ENCODE measurements around the gene DAB1.

DNA sequence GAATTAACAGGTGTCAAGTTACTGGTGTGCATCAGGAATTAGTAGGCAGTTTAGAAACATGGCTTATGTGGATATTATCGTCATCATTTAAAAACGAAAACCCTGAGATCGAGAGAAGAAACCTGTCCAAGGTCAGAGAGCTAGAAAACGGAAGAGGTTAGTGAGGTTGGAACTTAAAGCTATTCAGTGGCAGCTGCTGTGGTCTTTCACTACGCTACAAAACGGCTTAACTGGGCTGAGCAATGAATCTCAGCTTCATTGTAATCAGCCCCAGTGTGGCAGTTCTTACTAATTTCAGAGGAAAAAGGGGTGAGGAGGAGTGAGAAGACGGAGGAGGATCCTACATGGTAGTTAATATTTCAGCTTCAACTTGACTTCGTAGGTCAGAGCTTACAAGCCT, 77.9 kb downstream of the DAB1 start:
- TF ChIP-seq, protein P1, sequence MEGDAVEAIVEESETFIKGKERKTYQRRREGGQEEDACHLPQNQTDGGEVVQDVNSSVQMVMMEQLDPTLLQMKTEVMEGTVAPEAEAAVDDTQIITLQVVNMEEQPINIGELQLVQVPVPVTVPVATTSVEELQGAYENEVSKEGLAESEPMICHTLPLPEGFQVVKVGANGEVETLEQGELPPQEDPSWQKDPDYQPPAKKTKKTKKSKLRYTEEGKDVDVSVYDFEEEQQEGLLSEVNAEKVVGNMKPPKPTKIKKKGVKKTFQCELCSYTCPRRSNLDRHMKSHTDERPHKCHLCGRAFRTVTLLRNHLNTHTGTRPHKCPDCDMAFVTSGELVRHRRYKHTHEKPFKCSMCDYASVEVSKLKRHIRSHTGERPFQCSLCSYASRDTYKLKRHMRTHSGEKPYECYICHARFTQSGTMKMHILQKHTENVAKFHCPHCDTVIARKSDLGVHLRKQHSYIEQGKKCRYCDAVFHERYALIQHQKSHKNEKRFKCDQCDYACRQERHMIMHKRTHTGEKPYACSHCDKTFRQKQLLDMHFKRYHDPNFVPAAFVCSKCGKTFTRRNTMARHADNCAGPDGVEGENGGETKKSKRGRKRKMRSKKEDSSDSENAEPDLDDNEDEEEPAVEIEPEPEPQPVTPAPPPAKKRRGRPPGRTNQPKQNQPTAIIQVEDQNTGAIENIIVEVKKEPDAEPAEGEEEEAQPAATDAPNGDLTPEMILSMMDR (IDR thresholded peaks at IDR 0.05; ENCODE audit: poor library complexity, severe bottlenecking), result no peak
- TF ChIP-seq RAD21 (conservative IDR thresholded peaks at IDR 0.05) (no peak), EP300 (conservative IDR thresholded peaks at IDR 0.05; ENCODE audit: poor library complexity, severe bottlenecking) (no peak), POLR2AphosphoS5 (IDR thresholded peaks at IDR 0.05) (no peak), EZH2 (IDR thresholded peaks at IDR 0.05; ENCODE audit: borderline replicate concordance, insufficient read depth, low read length, poor library complexity, severe bottlenecking) (no peak), MXI1 (conservative IDR thresholded peaks at IDR 0.05; ENCODE audit: poor library complexity, severe bottlenecking) (no peak)
- TF ChIP-seq, protein P2, sequence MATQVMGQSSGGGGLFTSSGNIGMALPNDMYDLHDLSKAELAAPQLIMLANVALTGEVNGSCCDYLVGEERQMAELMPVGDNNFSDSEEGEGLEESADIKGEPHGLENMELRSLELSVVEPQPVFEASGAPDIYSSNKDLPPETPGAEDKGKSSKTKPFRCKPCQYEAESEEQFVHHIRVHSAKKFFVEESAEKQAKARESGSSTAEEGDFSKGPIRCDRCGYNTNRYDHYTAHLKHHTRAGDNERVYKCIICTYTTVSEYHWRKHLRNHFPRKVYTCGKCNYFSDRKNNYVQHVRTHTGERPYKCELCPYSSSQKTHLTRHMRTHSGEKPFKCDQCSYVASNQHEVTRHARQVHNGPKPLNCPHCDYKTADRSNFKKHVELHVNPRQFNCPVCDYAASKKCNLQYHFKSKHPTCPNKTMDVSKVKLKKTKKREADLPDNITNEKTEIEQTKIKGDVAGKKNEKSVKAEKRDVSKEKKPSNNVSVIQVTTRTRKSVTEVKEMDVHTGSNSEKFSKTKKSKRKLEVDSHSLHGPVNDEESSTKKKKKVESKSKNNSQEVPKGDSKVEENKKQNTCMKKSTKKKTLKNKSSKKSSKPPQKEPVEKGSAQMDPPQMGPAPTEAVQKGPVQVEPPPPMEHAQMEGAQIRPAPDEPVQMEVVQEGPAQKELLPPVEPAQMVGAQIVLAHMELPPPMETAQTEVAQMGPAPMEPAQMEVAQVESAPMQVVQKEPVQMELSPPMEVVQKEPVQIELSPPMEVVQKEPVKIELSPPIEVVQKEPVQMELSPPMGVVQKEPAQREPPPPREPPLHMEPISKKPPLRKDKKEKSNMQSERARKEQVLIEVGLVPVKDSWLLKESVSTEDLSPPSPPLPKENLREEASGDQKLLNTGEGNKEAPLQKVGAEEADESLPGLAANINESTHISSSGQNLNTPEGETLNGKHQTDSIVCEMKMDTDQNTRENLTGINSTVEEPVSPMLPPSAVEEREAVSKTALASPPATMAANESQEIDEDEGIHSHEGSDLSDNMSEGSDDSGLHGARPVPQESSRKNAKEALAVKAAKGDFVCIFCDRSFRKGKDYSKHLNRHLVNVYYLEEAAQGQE (IDR thresholded peaks at IDR 0.05; ENCODE audit: borderline replicate concordance), result no peak

All from neural cell (in vitro differentiated cells).